K562 (cell line): ENCODE results near the gene IL1RAPL2. TPM values are rescaled to one million over a fixed set of nuclear protein-coding genes. Genes with fewer than 3 reads are reported as not detected.

Source experiments
- ATF6 ChIP-seq: sonication (generic); formaldehyde crosslinking; IDR thresholded peaks from 2 replicates; pipeline ENCODE4 v1.4.0; 2020; ENCODE audit warnings: mild to moderate bottlenecking, missing genetic modification reagents
- CBFB ChIP-seq: sonication (generic); formaldehyde crosslinking; IDR thresholded peaks from 2 replicates; pipeline ENCODE4 v1.4.0; 2020; ENCODE audit warnings: mild to moderate bottlenecking, missing genetic modification reagents
- DACH1 ChIP-seq: fragments of 450-650 bp; IDR thresholded peaks from 2 replicates; pipeline ENCODE4 v1.6.1; 2018; ENCODE audit not compliant: partially characterized antibody
- KLF10 ChIP-seq: fragments of 250-450 bp; sonication (Bioruptor Pico); IDR thresholded peaks from 2 replicates; pipeline ENCODE4 v1.6.1; 2021; ENCODE audit warnings: matching md5 sums
- NFYB ChIP-seq: IDR thresholded peaks from 2 replicates; pipeline ENCODE4 v1.6.1; 2011; ENCODE audit warnings: mild to moderate bottlenecking, moderate library complexity; ENCODE audit not compliant: insufficient read length; ENCODE audit errors: extremely low read depth
- SNIP1 ChIP-seq: fragments of 450-650 bp; IDR thresholded peaks from 2 replicates; pipeline ENCODE4 v1.7.1; 2017; ENCODE audit warnings: low read depth, mild to moderate bottlenecking
- YY1 ChIP-seq, 3 experiments: IDR thresholded peaks; 2 replicates each; pipeline ENCODE4 v1.6.1; 2011; ENCODE audit warnings: low read length in 2 of 3, mild to moderate bottlenecking in 2 of 3, moderate library complexity in 2 of 3, borderline replicate concordance in 1 of 3, control low read depth in 1 of 3, low read depth in 1 of 3; ENCODE audit not compliant: insufficient read depth in 3 of 3, insufficient replicate concordance in 2 of 3, control insufficient read depth in 1 of 3, insufficient read length in 1 of 3; ENCODE audit errors: extremely low read depth in 1 of 3
- ZFP30 ChIP-seq: fragments of 250-450 bp; sonication (Bioruptor Pico); IDR thresholded peaks from 2 replicates; pipeline ENCODE4 v1.8.0; 2022; ENCODE audit warnings: moderate library complexity, mild to moderate bottlenecking, inconsistent platforms, borderline replicate concordance
- polyA plus RNA-seq, 8 experiments: library from polyadenylated mRNA; depleted of rRNA in 4 of 8; stranded (reverse) in 5 of 8; unstranded in 3 of 8; fragments of >200 nt; fragmentation: Nextera tagmentation in 2 of 8; fragmentation: Illumina TruSeq in 1 of 8; extraction: Ambion mirVana in 2 of 8; extraction: Trizol in 1 of 8; gene quantifications; 2 replicates each; pipeline versions ENCODE4 v1.2.1 to v1.2.3, GENCODE V29; 2011 to 2014; ENCODE audit warnings: inconsistent platforms in 1 of 8, missing spikeins in 1 of 8
- total RNA-seq, 7 experiments: library from RNA; depleted of rRNA in 6 of 7; stranded (reverse); fragments of >200 nt in 6 of 7; fragmentation: Illumina TruSeq in 2 of 7; extraction: Trizol in 2 of 7; gene quantifications; 2 replicates each; pipeline versions ENCODE4 v1.2.1 to v1.2.3, GENCODE V29; 2011 to 2021; ENCODE audit warnings: low replicate concordance in 1 of 7

IL1RAPL2 gene
- total and polyA plus RNA-seq, 9 of the 15 experiments (the other 6 are each of a cell fraction or from before 2014, with no cell fraction given) = not detected

GRCh38 chrX:105241056-105241455, 675.1 kb downstream of the IL1RAPL2 start (continued):
- no peak for TF ChIP-seq YY1 (IDR thresholded peaks at IDR 0.05; ENCODE audit: borderline replicate concordance in 1 of 3, control insufficient read depth in 1 of 3, extremely low read depth in 1 of 3, insufficient read depth in 3 of 3, insufficient read length in 1 of 3, insufficient replicate concordance in 2 of 3, low read depth in 1 of 3, low read length in 2 of 3)
- no peak for TF ChIP-seq SNIP1
- TF ChIP-seq ZFP30 (CRISPR knock-in tag) = no peak
- no peak for TF ChIP-seq ATF6 (CRISPR knock-in tag)
- no peak for TF ChIP-seq KLF10 (CRISPR knock-in tag)
- no peak for TF ChIP-seq DACH1
- TF ChIP-seq NFYB = no peak
- no peak for TF ChIP-seq CBFB (CRISPR knock-in tag)
